Thoracic aorta (tissue), 2 donors: ENCODE data around the gene AVEN. TPM values are rescaled to one million over a fixed set of nuclear protein-coding genes. Genes with fewer than 3 reads are reported as not detected.

Experiments
- ATAC-seq: fragments of 150-250 bp; one replicate; pipeline ENCODE4 v1.8.0; 2017; ENCODE audit warnings: low read depth; ENCODE audit not compliant: insufficient number of reproducible peaks, low FRiP score
- DNase-seq: peaks from one replicate; pipeline ENCODE4 v3.0.0-alpha.2; 2020; ENCODE audit warnings: low spot score
- H3K27ac ChIP-seq, 2 donors: fragments of 200-600 bp; sonication (generic); 1 replicate in 1 of 2; 2 replicates in 1 of 2; pipeline ENCODE4 v1.5.1; 2016; ENCODE audit warnings: mild to moderate bottlenecking in 2 of 2, moderate library complexity in 2 of 2
- H3K27me3 ChIP-seq: fragments of 200-600 bp; sonication (generic); replicated peaks from 2 replicates; pipeline ENCODE4 v1.6.0; 2016; ENCODE audit warnings: mild to moderate bottlenecking; ENCODE audit not compliant: insufficient read depth
- H3K36me3 ChIP-seq: fragments of 200-600 bp; sonication (generic); one replicate; pipeline ENCODE4 v1.5.1; 2016
- H3K4me1 ChIP-seq, 2 donors: fragments of 200-600 bp; sonication (generic); 1 replicate in 1 of 2; 2 replicates in 1 of 2; pipeline versions ENCODE4 v1.5.1 to v1.6.0; 2016; ENCODE audit warnings: low read depth in 2 of 2, mild to moderate bottlenecking in 1 of 2; ENCODE audit not compliant: control insufficient read depth in 1 of 2
- H3K4me3 ChIP-seq: fragments of 200-600 bp; sonication (generic); 2 replicates; pipeline ENCODE4 v1.5.1; 2016; ENCODE audit warnings: mild to moderate bottlenecking
- H3K9me3 ChIP-seq: fragments of 200-600 bp; sonication (generic); 2 replicates; pipeline ENCODE4 v1.5.1; 2016
- CTCF ChIP-seq: fragments of 200-600 bp; sonication (generic); IDR thresholded peaks from one replicate; pipeline ENCODE4 v1.5.1; 2019; ENCODE audit warnings: antibody characterized with exemption
- total RNA-seq, 2 donors: library from RNA; depleted of rRNA; stranded (reverse); fragments of >200 nt; gene quantifications; one replicate each; pipeline versions ENCODE4 v1.1.0 to v1.2.3, GENCODE V29; 2016

AVEN gene
- total RNA-seq, 2 donors from 2014 or later, result 26.5 to 29.0 TPM

- DNase-seq (no peak), ATAC-seq (no peak)
- no peak overlapping the region for H3K27ac ChIP-seq
- H3K9me3 ChIP-seq, result no peaks in the 10 kb centered on the region
- no peak for TF ChIP-seq CTCF
- H3K36me3 ChIP-seq, result no peaks in the 10 kb centered on the region
- no peaks in the 10 kb centered on the region for H3K27me3 ChIP-seq
- H3K4me3 ChIP-seq, result no peak overlapping the region
- H3K4me1 ChIP-seq, result peaks cover 0 to 10% of the 10 kb centered on the region in 2 donors
Measured at GRCh38 chr15:33865416-33865815, 173.6 kb downstream of the AVEN start.

- no peak for TF ChIP-seq CTCF
- peaks cover 7% of the 10 kb centered on the region for H3K36me3 ChIP-seq
- H3K4me3 ChIP-seq, result no peak overlapping the region
- H3K4me1 ChIP-seq, result peaks cover 0 to 10% of the 10 kb centered on the region in 2 donors
- H3K9me3 ChIP-seq, result no peaks in the 10 kb centered on the region
- no peaks in the 10 kb centered on the region for H3K27me3 ChIP-seq
- H3K27ac ChIP-seq, result no peak overlapping the region
- DNase-seq (no peak), ATAC-seq (no peak)
Measured at GRCh38 chr15:33864360-33865075, 174.5 kb downstream of the AVEN start.

GRCh38 chr15:33860754-33861153 is 178.2 kb downstream of the AVEN start:
- DNase-seq (no peak), ATAC-seq (no peak)
- TF ChIP-seq CTCF, result no peak
- Histone ChIP-seq H3K9me3 (no peaks in the 10 kb centered on the region), H3K27me3 (no peaks in the 10 kb centered on the region), H3K27ac (no peak overlapping the region), H3K4me3 (no peak overlapping the region), H3K4me1 (peaks cover 0 to 10% of the 10 kb centered on the region in 2 donors), H3K36me3 (peaks cover 17% of the 10 kb centered on the region)

- Histone ChIP-seq H3K4me1 (peaks cover 0 to 5% of the 10 kb centered on the region in 2 donors), H3K27ac (no peak overlapping the region), H3K9me3 (no peaks in the 10 kb centered on the region), H3K4me3 (no peak overlapping the region), H3K27me3 (no peaks in the 10 kb centered on the region), H3K36me3 (peaks cover 17% of the 10 kb centered on the region)
- TF ChIP-seq CTCF, result no peak
- DNase-seq, result no peak
- no peak for ATAC-seq
Measured at GRCh38 chr15:33859992-33860545, 178.9 kb downstream of the AVEN start.

GRCh38 chr15:33858836-33859235 is 180.2 kb downstream of the AVEN start:
- Histone ChIP-seq H3K36me3 (peaks cover 21% of the 10 kb centered on the region), H3K4me1 (no peaks in the 10 kb centered on the region), H3K27me3 (no peaks in the 10 kb centered on the region), H3K9me3 (no peaks in the 10 kb centered on the region), H3K27ac (no peak overlapping the region), H3K4me3 (no peak overlapping the region)
- TF ChIP-seq CTCF, result no peak
- ATAC-seq (no peak), DNase-seq (no peak)
